ENCODE data around the gene IL6ST.

GRCh38 chr5:55982957-55983381 is 11.8 kb downstream of the IL6ST start:
- TF ChIP-seq, protein P1, sequence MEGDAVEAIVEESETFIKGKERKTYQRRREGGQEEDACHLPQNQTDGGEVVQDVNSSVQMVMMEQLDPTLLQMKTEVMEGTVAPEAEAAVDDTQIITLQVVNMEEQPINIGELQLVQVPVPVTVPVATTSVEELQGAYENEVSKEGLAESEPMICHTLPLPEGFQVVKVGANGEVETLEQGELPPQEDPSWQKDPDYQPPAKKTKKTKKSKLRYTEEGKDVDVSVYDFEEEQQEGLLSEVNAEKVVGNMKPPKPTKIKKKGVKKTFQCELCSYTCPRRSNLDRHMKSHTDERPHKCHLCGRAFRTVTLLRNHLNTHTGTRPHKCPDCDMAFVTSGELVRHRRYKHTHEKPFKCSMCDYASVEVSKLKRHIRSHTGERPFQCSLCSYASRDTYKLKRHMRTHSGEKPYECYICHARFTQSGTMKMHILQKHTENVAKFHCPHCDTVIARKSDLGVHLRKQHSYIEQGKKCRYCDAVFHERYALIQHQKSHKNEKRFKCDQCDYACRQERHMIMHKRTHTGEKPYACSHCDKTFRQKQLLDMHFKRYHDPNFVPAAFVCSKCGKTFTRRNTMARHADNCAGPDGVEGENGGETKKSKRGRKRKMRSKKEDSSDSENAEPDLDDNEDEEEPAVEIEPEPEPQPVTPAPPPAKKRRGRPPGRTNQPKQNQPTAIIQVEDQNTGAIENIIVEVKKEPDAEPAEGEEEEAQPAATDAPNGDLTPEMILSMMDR (IDR thresholded peaks at IDR 0.05) = no peak
- no peak for TF ChIP-seq POLR2A (IDR thresholded peaks at IDR 0.05)
